BJ (cell line): ENCODE measurements around the gene PODN. TPM values are rescaled to one million over a fixed set of nuclear protein-coding genes. Genes with fewer than 3 reads are reported as not detected.

Experiments
- CTCF ChIA-PET: fragments of 350-600 bp; formaldehyde crosslinking; extraction: SDS; loops from one replicate; lab custom pipeline; 2021; ENCODE audit warnings: antibody characterized with exemption, inconsistent platforms; lab: Yijun Ruan, JAX
- POLR2A ChIA-PET: fragments of 300-600 bp; sonication (Branson Sonifier 250); formaldehyde crosslinking; extraction: SDS; loops from one replicate; lab custom pipeline; 2021; ENCODE audit warnings: antibody characterized with exemption; lab: Charles Lee
- DNase-seq: peaks from one replicate; pipeline ENCODE4 v3.0.0-alpha.2; 2011; ENCODE audit warnings: low read depth
- H3K27me3 ChIP-seq: 2 replicates; pipeline ENCODE4 v1.6.0; 2011; ENCODE audit warnings: low read length; ENCODE audit not compliant: control insufficient read depth, insufficient read depth
- H3K36me3 ChIP-seq: 2 replicates; pipeline ENCODE4 v1.5.1; 2011; ENCODE audit warnings: low read length; ENCODE audit not compliant: control insufficient read depth, insufficient read depth
- H3K4me3 ChIP-seq: 2 replicates; pipeline ENCODE4 v1.5.1; 2011; ENCODE audit warnings: low read depth, mild to moderate bottlenecking, control low read depth, low read length
- polyA plus RNA-seq: library from polyadenylated mRNA; depleted of rRNA; stranded (reverse); fragments of >200 nt; gene quantifications from 2 replicates; pipeline ENCODE4 v1.2.3, GENCODE V29; 2011
- TF ChIP-seq, protein P1 (sequence below): IDR thresholded peaks from 2 replicates; pipeline ENCODE4 v1.5.1; 2011; ENCODE audit warnings: low read depth, mild to moderate bottlenecking, control low read depth, inconsistent platforms, low read length, moderate library complexity; ENCODE audit not compliant: insufficient read depth

The PODN gene
- polyA plus RNA-seq, 1 experiment, result 107 TPM

DNA sequence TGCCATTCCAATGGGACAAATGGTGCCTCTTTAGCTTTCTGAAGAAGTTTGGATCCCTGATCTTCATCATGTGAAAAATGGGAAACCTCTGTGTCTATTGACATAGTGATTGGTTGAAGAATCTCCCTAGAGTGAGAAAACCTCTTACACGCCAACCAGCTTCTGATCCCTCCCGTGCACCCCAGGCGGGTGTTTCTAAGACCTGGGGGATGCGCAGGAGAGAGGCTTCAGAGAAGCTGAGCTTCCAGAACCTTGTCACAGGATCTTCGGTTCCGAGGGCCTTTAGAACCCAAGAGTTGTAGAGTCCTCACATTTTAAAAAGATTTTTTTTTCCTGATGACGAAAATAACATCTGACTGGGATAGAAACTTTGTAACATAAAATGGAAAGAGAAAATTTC, 11.3 kb downstream of the PODN start:
- no peak overlapping the region for H3K4me3 ChIP-seq
- TF ChIP-seq, protein P1, sequence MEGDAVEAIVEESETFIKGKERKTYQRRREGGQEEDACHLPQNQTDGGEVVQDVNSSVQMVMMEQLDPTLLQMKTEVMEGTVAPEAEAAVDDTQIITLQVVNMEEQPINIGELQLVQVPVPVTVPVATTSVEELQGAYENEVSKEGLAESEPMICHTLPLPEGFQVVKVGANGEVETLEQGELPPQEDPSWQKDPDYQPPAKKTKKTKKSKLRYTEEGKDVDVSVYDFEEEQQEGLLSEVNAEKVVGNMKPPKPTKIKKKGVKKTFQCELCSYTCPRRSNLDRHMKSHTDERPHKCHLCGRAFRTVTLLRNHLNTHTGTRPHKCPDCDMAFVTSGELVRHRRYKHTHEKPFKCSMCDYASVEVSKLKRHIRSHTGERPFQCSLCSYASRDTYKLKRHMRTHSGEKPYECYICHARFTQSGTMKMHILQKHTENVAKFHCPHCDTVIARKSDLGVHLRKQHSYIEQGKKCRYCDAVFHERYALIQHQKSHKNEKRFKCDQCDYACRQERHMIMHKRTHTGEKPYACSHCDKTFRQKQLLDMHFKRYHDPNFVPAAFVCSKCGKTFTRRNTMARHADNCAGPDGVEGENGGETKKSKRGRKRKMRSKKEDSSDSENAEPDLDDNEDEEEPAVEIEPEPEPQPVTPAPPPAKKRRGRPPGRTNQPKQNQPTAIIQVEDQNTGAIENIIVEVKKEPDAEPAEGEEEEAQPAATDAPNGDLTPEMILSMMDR, result no peak
- peaks cover 27% of the 10 kb centered on the region for H3K36me3 ChIP-seq
- ChIA-PET CTCF (interaction anchor here (1.2 kb wide), 1 partner anchor 49 kb away, joined by 3 read pairs; no protein-coding TSS in a partner anchor), POLR2A (no interaction called here)
- no peaks in the 10 kb centered on the region for H3K27me3 ChIP-seq
- DNase-seq, result no peak

DNA sequence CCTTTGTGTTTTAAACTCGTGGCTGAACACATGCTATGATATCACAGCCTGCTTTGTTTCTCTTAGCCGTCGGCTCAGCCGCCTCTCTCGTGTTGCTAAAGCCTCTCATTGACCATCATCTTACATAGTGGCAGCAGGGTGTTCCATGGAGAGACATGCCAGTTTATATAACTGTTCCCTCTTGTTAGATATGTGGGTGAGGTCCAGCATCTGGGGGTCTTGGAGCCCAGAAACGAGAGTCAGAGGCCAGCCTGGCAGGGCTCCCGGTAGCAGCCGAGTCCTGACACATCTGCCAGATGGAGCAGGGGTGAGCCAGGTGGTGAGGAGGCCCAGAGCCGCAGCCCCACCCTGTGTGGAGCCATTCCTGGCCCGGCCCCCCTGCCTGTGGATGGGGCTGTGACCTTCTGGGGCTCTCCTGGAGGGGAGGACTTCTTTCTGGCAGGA, 11.9 kb downstream of the PODN start:
- Histone ChIP-seq H3K36me3 (peaks cover 32% of the 10 kb centered on the region), H3K27me3 (no peaks in the 10 kb centered on the region), H3K4me3 (no peak overlapping the region)
- no peak for DNase-seq
- ChIA-PET CTCF (interaction anchor here (1.2 kb wide), 1 partner anchor 48 kb away, joined by 3 read pairs; no protein-coding TSS in a partner anchor), POLR2A (no interaction called here)
- TF ChIP-seq, protein P1, result no peak

DNA sequence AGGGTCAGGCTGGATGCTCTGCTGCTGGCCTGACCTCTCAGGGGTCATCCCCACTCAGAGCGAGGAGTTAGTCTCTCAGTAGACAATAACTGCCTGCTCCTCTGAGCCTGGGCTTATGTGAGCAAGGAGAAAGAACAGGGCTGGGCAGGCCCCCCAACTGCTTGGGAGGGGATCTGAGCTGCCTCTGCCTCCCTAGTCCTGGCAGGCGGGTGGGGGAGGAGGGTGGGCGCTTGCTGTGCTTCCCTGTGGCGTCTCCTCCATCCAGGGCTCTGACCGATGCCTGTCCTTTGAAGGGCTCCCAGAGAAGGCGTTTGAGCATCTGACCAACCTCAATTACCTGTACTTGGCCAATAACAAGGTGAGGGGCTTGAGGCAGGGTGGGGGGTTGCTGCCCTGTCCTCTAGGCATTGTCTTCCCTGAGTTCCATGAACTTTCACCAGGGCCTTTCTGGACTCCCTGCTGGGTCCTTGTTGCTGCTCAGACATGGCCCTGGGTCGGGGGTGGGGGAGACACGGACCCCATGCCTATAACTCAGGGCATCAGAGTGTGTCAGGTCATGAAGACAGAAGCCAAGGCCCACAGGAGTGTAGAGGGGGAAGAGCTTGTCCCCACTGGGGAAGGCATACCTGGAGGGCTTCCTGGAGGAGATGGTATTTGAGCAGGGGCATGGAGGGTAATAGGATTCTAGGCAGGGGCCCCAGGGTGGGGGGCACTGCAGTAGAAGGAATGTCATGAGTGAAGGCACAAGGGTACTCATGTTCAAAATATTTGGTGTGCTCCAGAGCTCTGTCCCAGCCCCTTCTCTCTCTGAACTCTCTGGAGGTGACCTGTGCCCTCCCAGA, 12.5 kb downstream of the PODN start:
- POLR2A ChIA-PET, result no interaction called here
- no peaks in the 10 kb centered on the region for H3K27me3 ChIP-seq
- CTCF ChIA-PET, result interaction anchor here (0.5 kb wide), 1 partner anchor 673 kb away, joined by 3 read pairs; no protein-coding TSS in a partner anchor
- no peak for DNase-seq
- no peak overlapping the region for H3K4me3 ChIP-seq
- peaks cover 37% of the 10 kb centered on the region for H3K36me3 ChIP-seq
- TF ChIP-seq, protein P1, result no peak

DNA sequence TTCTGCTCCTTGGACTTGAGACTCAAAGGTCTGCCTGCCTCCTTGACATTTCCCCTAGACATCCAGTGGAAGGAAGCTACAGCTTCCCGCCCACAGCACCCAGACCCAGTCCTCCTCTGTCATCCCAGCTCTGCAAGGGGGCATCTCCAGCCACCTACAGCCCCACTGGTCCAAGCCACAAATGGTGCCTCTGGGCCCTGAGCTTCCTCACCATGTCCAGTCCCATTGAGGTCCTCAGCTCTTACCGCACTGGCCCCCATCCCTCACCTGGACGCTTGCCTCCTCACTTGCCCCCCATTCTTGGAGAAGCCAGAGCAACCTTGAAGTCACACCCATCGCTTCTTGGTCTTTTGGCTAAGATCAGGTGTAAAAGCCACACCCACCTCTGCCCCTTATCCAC, 13.2 kb downstream of the PODN start:
- ChIA-PET POLR2A (no interaction called here), CTCF (interaction anchor here (0.5 kb wide), 1 partner anchor 674 kb away, joined by 3 read pairs; no protein-coding TSS in a partner anchor)
- peaks cover 36% of the 10 kb centered on the region for H3K36me3 ChIP-seq
- TF ChIP-seq, protein P1, result no peak
- no peak overlapping the region for H3K4me3 ChIP-seq
- H3K27me3 ChIP-seq, result no peaks in the 10 kb centered on the region
- no peak for DNase-seq

DNA sequence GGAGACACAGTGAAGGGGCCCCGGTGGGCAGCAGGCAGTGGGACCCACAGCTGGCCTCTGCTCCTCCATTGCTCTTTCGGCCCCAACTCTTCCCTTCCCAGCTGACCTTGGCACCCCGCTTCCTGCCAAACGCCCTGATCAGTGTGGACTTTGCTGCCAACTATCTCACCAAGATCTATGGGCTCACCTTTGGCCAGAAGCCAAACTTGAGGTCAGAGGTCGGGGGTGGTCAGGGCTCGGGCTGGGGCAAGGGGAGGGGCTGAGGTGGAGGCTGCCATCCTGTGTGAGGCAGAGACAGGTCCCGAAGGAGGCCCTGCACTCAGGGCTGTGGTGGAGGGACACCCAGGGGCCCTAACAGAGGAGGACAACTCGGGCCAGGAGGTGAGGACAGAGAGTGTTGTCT, 13.7 kb downstream of the PODN start:
- no peak overlapping the region for H3K4me3 ChIP-seq
- no peaks in the 10 kb centered on the region for H3K27me3 ChIP-seq
- peaks cover 36% of the 10 kb centered on the region for H3K36me3 ChIP-seq
- DNase-seq, result no peak
- POLR2A ChIA-PET, result no interaction called here
- TF ChIP-seq, protein P1, result no peak
- CTCF ChIA-PET, result no interaction called here
